DMS 273 treated with DMSO at 0.1 percent for 48 hours (cell line): ENCODE measurements around the gene SDHAF1.

Source experiments
- DNase-seq: peaks from one replicate; lab custom pipeline; 2025; lab: John Stamatoyannopoulos, UW

SDHAF1 gene

DNA sequence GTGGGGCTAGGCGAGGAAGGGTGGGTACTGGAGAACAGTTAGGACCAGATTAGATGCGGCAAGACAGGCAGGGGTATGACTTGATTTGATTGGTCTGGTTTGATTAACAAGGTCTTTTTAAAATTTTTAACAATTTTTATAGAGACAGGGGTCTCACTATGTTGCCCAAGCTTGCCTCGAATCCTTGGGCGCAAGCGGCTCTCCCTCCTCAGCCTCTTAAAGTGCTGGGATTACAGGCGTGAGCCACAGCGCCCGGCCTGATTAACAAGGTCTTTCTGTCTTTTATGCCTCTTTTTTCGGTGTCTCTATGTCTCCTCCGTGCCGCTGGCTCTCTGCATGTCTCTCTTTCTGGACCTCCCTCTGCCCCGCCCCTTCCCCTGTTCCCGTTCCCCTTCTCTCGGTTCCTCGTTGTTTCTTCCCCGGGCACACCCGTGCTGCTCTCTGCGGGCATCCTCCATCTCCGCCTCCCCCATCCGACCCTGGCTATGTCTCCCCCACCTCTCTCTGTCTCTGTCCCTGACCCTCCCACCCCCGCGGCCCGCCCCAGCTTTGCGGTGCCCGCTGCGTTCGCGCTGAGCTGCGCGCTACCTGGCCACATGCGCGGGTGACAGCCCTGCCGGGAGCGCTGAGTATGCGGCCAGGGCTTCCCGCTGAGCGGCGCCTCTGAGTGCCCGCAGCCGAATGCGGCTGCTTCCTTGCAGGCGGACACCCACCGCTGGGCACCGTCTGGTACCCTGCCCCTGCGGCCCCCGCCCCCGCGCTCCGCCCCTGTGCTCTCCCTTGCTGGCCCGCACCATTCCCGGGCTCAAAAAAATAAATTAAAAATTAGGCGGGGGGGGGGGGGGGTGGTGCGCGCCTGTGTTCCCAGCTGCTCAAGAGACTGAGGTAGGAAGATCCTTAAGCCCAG lies 8.1 kb upstream of the SDHAF1 start:
- DNase-seq = peak; percentile 51

- no peak for DNase-seq
Observed at GRCh38 chr19:35987571-35987896, 7.5 kb upstream of the SDHAF1 start.

- DNase-seq = no peak
Observed at GRCh38 chr19:35988824-35989223, 6.2 kb upstream of the SDHAF1 start.

- no peak for DNase-seq
Observed at GRCh38 chr19:35990156-35990555, 4.8 kb upstream of the SDHAF1 start.

- no peak for DNase-seq
Observed at GRCh38 chr19:35990771-35991730, 3.9 kb upstream of the SDHAF1 start.

GRCh38 chr19:35991731-35992450 lies 3.1 kb upstream of the SDHAF1 start:
- DNase-seq = peak; percentile 59

DNA sequence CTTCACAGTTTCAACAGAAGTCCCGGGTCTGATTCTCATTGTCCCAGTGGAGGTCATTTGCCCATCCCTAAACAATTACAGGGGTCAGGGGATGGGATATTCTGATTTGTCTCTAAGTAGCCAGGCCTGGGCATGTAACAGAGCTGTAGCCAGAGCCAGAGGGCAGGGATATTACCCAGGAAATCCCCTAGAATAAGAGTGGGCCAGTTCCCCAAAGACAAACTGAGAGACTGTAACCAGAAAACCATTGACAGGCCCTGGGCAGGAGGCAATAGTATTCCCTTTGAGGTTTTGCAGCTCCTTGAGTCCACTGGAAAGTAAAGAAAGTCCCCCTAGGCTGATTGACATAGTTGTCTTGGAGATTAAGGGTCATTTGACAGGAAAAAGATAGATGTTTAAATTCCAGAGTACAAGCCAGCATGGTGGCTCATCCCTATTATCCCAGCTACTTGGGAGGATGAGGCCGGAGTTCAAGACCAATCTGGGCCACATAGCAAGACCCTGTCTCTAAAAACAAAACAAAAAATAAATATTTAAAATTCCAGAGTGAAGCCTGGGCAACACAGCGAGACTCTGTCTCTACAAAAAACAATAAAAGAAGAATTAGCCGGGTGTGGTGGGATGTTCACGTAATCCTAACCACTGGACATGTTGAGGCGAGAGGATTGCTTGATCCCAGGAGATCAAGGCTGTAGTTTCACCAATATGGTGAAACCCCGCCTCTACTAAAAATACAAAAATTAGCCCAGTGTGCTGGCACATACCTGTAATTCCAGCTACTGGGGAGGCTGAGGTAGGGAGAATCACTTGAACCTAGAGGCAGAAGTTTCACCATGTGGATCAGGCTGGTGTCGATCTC lies 1.9 kb upstream of the SDHAF1 start:
- DNase-seq = no peak

DNA sequence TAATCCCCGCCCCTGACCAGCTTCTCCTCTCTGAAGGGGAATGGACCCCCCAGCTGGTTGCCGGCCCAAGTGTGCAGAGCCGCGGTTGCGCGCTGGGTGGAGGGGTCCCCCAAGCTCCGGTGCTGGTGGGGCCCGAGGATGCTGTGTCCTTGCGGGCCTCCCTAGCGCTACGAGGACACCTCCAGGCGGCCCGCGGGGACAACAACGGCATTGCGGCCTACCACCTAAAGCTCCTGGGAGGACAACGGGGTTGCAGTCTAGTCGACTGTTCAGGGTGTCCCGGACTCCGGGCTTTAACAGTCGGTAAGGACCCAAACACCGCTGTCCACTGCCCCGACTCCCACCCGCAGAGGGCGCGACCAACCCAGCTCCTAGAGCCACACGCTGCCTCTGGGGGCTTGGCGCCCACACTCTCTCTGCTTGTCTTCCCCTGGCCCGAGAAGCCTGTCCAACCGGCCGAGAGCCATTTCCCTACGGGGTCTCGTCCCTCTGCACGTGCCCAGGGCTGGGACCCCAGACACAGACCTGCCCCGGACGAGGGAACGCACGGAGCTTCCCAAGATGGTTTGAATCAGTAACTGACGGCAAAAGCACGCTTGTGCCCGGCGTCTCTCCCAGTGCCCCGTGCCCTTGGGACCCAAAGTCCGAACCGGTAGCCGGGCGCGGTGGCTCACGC lies 927 bp upstream of the SDHAF1 start:
- no peak for DNase-seq

GRCh38 chr19:35996777-35997176 lies 1.8 kb downstream of the SDHAF1 start:
- no peak for DNase-seq

DNA sequence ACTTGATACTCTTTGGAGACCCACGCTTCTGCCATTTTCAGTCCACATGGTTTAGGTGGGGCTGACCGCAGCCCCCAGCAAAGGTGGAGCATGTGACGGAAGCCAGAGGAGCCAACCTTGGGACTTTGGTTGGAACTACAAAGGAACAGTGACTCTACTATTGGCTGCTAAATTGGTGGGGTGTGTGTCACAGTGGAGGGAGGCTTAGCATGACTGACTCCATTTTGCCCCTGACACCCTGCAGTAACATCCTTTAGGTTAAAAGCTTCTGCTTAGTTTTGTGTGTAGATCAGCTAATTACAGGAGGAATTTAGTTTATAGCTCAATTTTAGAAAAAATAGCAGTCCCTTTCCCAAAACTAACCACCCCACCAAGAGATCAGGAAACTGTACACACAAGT lies 6.6 kb downstream of the SDHAF1 start:
- DNase-seq = no peak

DNA sequence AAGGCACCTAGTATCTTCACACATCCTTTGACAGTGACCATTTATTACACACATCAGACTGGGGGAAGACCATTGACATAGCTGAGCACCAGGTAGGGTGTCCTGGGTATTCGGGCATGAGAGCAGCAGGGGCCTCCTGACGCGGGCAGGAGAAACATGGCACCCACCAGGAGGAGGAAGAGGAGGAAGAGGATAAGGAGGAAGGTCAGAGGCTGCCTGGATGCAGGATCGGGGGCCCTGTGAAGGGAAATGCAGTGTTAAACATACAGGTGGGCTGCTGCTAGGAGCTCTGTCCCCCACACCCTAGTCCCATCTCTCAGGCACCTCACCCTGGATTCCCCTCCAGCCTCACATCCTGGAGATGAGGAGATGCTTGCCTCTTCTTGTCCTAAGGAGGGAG lies 8.3 kb downstream of the SDHAF1 start:
- DNase-seq = no peak

DNA sequence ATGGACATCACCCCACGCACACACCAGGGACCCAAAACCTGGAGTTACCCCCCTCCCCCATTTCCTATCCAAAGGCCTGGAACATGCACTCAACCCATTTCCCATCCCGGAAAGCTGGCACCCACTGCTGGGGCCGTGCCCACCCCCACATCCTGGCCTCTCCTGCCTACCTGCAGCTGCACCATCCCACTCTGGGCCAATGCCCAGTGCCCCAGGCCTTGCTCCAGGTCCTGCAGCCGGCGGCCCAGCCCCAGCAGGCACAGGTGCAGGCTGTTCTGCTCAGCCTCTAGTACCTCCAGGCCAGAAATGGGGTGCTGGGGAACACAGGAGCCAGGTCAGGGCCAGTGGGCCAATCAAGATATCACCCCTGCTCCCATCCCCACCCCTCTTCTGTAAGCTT lies 12.0 kb downstream of the SDHAF1 start:
- no peak for DNase-seq

- DNase-seq = no peak
Observed at GRCh38 chr19:36008336-36008978, 13.5 kb downstream of the SDHAF1 start, which contains the start of gene SYNE4. Gene SYNE4, minus strand, starts transcription at chr19:36008813. Its CDS starts 132 bp downstream, at chr19:36008681.

DNA sequence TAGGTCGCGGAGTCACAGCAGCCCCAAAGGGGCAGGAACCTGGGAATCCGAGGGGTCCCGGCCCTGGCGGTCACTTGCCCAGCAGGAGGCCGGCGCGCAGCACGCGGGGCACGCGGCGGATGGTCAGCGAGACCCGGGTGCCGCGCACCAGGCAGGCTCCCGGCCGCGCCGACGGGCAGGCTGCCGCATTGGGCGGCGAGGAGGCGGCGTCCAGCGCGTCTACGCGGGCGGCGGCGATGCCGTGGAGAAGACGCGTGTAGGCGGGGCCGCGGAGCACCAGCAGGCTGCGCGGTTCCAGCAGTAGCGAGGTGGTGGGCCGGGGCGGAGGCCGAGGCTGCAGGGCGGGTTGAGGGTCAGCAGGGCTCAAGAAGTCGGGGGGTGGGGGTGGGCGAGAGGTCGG lies 14.2 kb downstream of the SDHAF1 start:
- DNase-seq = no peak

- DNase-seq = no peak
Observed at GRCh38 chr19:36009633-36010379, 14.8 kb downstream of the SDHAF1 start.

GRCh38 chr19:36010402-36010801 lies 15.4 kb downstream of the SDHAF1 start:
- DNase-seq = no peak

- no peak for DNase-seq
Observed at GRCh38 chr19:36013280-36014011, 18.5 kb downstream of the SDHAF1 start.

DNA sequence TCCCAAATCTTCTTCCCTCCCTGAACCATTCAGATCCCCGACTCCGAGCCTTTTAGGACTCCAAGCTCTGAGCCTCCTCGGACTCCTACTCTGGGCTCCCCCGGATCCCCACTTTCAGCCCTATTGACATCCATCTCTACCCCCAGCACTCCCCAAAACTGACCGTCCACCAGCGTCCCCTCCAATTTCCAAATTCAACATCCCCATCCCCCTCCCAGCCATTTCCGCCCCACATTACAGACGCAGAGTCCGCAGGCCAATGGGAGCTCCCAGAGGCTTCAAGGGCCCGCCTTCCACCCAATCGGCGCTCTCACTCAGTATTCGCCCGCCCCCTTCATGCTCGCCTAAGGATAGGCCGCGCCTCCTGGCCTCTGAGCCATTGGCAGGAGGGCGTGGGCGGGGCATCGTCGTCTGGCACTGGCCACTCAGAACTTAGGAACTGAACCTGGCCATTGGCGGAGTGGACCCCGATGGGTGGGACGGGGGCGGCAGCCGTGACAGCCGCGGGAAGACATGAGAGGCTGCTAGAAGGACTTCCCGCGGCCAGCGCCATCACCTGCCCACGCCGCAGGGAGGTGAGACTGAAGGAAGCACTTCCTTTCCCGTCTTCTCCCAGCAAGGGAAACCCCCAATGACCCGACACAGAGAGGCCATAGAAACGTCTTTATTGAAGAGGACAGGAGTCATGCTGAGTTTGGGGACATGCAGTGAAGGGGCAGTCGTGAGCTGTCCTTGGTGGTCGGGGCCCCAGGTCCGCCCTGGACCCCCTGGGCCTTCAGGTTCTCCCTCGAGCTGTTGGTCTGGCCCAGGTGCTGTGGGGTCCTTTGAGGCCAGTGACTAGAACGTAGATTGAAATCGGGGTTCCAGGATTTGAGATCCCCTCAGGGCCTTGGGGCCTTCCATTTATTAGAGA lies 19.3 kb downstream of the SDHAF1 start, which contains the start of gene ALKBH6:
Gene ALKBH6, minus strand, starts transcription at position 202 of the 913 bp plus-strand sequence. CDS start 816 bp downstream, outside the sequence.
- DNase-seq = peak; percentile 98
